ENCODE measurements around the gene NBAS. TPM values are rescaled to one million over a fixed set of nuclear protein-coding genes. Genes with fewer than 3 reads are reported as not detected.

The NBAS gene
- total RNA-seq, 1 experiment from 2014 or later, result 32.5 TPM

- no peak overlapping the region for H2AK5ac ChIP-seq (ENCODE audit: insufficient read length, low read length)
- no peak overlapping the region for H4K5ac ChIP-seq (ENCODE audit: insufficient read length, low read depth, low read length)
- H3K23me2 ChIP-seq (ENCODE audit: insufficient read length, low read depth, low read length, poor library complexity, severe bottlenecking), result no peaks in the 10 kb centered on the region
- Mint-ChIP-seq H3K9me3 (peaks cover 6 to 23% of the 10 kb centered on the region in 2 experiments; a peak in 4 of 5 replicates), H3K36me3 (ENCODE audit: insufficient read depth in 1 of 3, low read depth in 3 of 3) (peaks cover 15 to 25% (median 25%) of the 10 kb centered on the region in 3 experiments), H3K4me1 (peaks cover 7 to 10% of the 10 kb centered on the region in 2 experiments), H3K4me3 (no peak overlapping the region), H3K27me3 (ENCODE audit: low read depth) (no peaks in the 10 kb centered on the region; the same call in 1 of the 2 replicates), H3K27ac (no peak overlapping the region; a peak in 2 of 7 replicates)
- no peak overlapping the region for H2BK12ac ChIP-seq (ENCODE audit: insufficient read length, low read depth, low read length)
- H3K4me2 ChIP-seq (ENCODE audit: insufficient read depth, insufficient read length, low read length), result no peak overlapping the region
- no peak overlapping the region for H4K91ac ChIP-seq (ENCODE audit: insufficient read length, low read depth, low read length)
- no peak overlapping the region for H3K23ac ChIP-seq (ENCODE audit: insufficient read length, low read depth, low read length)
- H3K79me1 ChIP-seq (ENCODE audit: insufficient read depth, low read depth, low read length, poor library complexity, severe bottlenecking), result no peaks in the 10 kb centered on the region
- H4K8ac ChIP-seq (replicated peaks; ENCODE audit: insufficient read length, low read depth, low read length), result no peak overlapping the region
- H2BK120ac ChIP-seq (ENCODE audit: low read depth, low read length, poor library complexity, severe bottlenecking), result no peak overlapping the region
- H4K20me1 ChIP-seq (ENCODE audit: control insufficient read depth, insufficient read depth, insufficient read length), result no peaks in the 10 kb centered on the region
- no peaks in the 10 kb centered on the region for H3K4me1 ChIP-seq (ENCODE audit: insufficient read depth, low read length)
- DNase-seq, result no peak
- no peak overlapping the region for H2BK5ac ChIP-seq (ENCODE audit: insufficient read length, low read length)
- no peak overlapping the region for H3T11ph ChIP-seq (ENCODE audit: low read length)
- no peak overlapping the region for H3K27ac ChIP-seq (ENCODE audit: insufficient read length, low read depth, low read length)
- H3K27me3 ChIP-seq (ENCODE audit: insufficient read depth, low read length), result no peaks in the 10 kb centered on the region
- H3K79me2 ChIP-seq (ENCODE audit: insufficient read depth, low read length), result no peaks in the 10 kb centered on the region
- no peak overlapping the region for H2BK15ac ChIP-seq (ENCODE audit: low read depth, low read length)
- no peaks in the 10 kb centered on the region for H3K9me3 ChIP-seq (ENCODE audit: control insufficient read depth, low read depth, low read length)
- WGBS (ENCODE audit: extremely low coverage, insufficient read length, low lambda C conversion rate), result no CpG with 5 or more reads among the region's 1 CpG
- no peak overlapping the region for H3K14ac ChIP-seq (ENCODE audit: insufficient read depth, low read length)
- no peak overlapping the region for H3K9ac ChIP-seq (ENCODE audit: extremely low read depth, insufficient read length, low read length)
- no peak overlapping the region for H3K56ac ChIP-seq (ENCODE audit: insufficient read length, low read depth, low read length)
- no peak overlapping the region for H3K4ac ChIP-seq (ENCODE audit: low read depth, low read length)
- no peak overlapping the region for H3K18ac ChIP-seq (ENCODE audit: insufficient read length, low read depth, low read length)
- H2AFZ ChIP-seq (ENCODE audit: low read length), result no peak overlapping the region
- TF ChIP-seq, protein P1, sequence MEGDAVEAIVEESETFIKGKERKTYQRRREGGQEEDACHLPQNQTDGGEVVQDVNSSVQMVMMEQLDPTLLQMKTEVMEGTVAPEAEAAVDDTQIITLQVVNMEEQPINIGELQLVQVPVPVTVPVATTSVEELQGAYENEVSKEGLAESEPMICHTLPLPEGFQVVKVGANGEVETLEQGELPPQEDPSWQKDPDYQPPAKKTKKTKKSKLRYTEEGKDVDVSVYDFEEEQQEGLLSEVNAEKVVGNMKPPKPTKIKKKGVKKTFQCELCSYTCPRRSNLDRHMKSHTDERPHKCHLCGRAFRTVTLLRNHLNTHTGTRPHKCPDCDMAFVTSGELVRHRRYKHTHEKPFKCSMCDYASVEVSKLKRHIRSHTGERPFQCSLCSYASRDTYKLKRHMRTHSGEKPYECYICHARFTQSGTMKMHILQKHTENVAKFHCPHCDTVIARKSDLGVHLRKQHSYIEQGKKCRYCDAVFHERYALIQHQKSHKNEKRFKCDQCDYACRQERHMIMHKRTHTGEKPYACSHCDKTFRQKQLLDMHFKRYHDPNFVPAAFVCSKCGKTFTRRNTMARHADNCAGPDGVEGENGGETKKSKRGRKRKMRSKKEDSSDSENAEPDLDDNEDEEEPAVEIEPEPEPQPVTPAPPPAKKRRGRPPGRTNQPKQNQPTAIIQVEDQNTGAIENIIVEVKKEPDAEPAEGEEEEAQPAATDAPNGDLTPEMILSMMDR (conservative IDR thresholded peaks at IDR 0.05), result no peak
- H2BK20ac ChIP-seq (ENCODE audit: low read depth, low read length, poor library complexity, severe bottlenecking), result no peak overlapping the region
Measured at GRCh38 chr2:15315411-15315810, 245.7 kb downstream of the NBAS start.
